NCI-H226 (cell line): Measurements from ENCODE around the gene DCP1B.

Experiments
- DNase-seq: peaks from one replicate; pipeline ENCODE4 v3.0.0-alpha.2; 2015

DCP1B gene

GRCh38 chr12:2004113-2004929 lies at the start of gene DCP1B:
Gene DCP1B, minus strand, starts transcription at chr12:2004457. Its CDS starts 26 bp downstream, at chr12:2004431.
- peak; percentile 96 for DNase-seq

- no peak for DNase-seq
Measured at GRCh38 chr12:2053691-2054090, 49.4 kb upstream of the DCP1B start.

- peak; percentile 42 for DNase-seq
Measured at GRCh38 chr12:2052826-2053678, 48.8 kb upstream of the DCP1B start, which contains the start of gene CACNA1C. Gene CACNA1C, plus strand, starts transcription at chr12:2052987. Its CDS starts 576 bp downstream, at chr12:2053563.

GRCh38 chr12:2051700-2052621 lies 47.7 kb upstream of the DCP1B start:
- DNase-seq = no peak

GRCh38 chr12:2049604-2050540 lies 45.6 kb upstream of the DCP1B start:
- peak; percentile 15 for DNase-seq

- no peak for DNase-seq
Measured at GRCh38 chr12:2047752-2048151, 43.5 kb upstream of the DCP1B start.

GRCh38 chr12:2046957-2047356 lies 42.7 kb upstream of the DCP1B start:
- DNase-seq = no peak

- DNase-seq = no peak
Measured at GRCh38 chr12:2044165-2044564, 39.9 kb upstream of the DCP1B start.

- DNase-seq = no peak
Measured at GRCh38 chr12:2043054-2043453, 38.8 kb upstream of the DCP1B start.

- no peak for DNase-seq
Measured at GRCh38 chr12:2039034-2039433, 34.8 kb upstream of the DCP1B start.

- DNase-seq = no peak
Measured at GRCh38 chr12:2035431-2036055, 31.3 kb upstream of the DCP1B start.

GRCh38 chr12:2034633-2035430 lies 30.6 kb upstream of the DCP1B start:
- DNase-seq = peak; percentile 55

- no peak for DNase-seq
Measured at GRCh38 chr12:2032506-2032905, 28.2 kb upstream of the DCP1B start.

GRCh38 chr12:2029851-2030250 lies 25.6 kb upstream of the DCP1B start:
- no peak for DNase-seq

GRCh38 chr12:2027351-2027750 lies 23.1 kb upstream of the DCP1B start:
- no peak for DNase-seq

- no peak for DNase-seq
Measured at GRCh38 chr12:2023365-2023764, 19.1 kb upstream of the DCP1B start.

- DNase-seq = no peak
Measured at GRCh38 chr12:2020511-2020910, 16.3 kb upstream of the DCP1B start.

- no peak for DNase-seq
Measured at GRCh38 chr12:2019126-2019525, 14.9 kb upstream of the DCP1B start.

- no peak for DNase-seq
Measured at GRCh38 chr12:2018391-2018790, 14.1 kb upstream of the DCP1B start.
